Keratinocyte (primary cell): ENCODE measurements around the gene ZNF644.

Source experiments
- EZH2 ChIP-seq: IDR thresholded peaks from one replicate; pipeline ENCODE4 v1.6.1; 2012; ENCODE audit warnings: inconsistent platforms, mild to moderate bottlenecking, low read length, moderate library complexity
- TF ChIP-seq, protein P1 (sequence below), 3 experiments: IDR thresholded peaks in 1 of 3; conservative IDR thresholded peaks in 1 of 3; optimal IDR thresholded peaks in 1 of 3; 2 replicates in 2 of 3; 3 replicates in 1 of 3; pipeline versions ENCODE3 to v1.5.1; 2011; ENCODE audit warnings: low read length in 3 of 3, mild to moderate bottlenecking in 3 of 3, moderate library complexity in 2 of 3, control low read depth in 1 of 3, inconsistent platforms in 1 of 3; ENCODE audit not compliant: insufficient read depth in 2 of 3; ENCODE audit errors: extremely low read depth in 1 of 3

DNA sequence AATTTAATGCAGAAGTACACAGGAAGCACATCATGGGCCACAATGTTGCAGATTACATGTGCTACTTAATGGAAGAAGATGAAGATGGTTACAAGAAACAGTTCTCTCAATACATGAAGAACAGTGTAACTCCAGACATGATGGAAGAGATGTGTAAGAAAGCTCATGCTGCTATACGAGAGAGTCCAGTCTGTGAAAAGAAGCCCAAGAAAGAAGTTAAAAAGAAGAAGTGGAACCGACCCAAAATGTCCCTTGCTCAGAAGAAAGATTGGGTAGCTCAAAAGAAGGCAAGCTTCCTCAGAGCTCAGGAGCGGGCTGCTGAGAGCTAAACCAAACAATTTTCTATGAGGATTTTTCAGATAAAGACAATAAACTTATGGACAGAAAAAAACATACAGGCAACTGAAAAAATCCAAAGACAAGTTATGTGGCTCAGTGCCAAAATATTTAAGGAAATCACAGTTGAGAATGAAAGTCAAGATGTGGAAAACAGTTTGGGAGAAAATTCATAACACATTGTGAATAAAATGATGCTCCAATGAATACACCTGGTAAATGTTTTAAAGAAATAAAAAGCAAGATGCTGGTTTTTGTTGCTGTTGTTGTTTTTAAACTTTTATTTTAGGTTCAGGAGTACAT lies 2.8 kb upstream of the ZNF644 start:
- TF ChIP-seq, protein P1, sequence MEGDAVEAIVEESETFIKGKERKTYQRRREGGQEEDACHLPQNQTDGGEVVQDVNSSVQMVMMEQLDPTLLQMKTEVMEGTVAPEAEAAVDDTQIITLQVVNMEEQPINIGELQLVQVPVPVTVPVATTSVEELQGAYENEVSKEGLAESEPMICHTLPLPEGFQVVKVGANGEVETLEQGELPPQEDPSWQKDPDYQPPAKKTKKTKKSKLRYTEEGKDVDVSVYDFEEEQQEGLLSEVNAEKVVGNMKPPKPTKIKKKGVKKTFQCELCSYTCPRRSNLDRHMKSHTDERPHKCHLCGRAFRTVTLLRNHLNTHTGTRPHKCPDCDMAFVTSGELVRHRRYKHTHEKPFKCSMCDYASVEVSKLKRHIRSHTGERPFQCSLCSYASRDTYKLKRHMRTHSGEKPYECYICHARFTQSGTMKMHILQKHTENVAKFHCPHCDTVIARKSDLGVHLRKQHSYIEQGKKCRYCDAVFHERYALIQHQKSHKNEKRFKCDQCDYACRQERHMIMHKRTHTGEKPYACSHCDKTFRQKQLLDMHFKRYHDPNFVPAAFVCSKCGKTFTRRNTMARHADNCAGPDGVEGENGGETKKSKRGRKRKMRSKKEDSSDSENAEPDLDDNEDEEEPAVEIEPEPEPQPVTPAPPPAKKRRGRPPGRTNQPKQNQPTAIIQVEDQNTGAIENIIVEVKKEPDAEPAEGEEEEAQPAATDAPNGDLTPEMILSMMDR (optimal IDR thresholded peaks at IDR 0.05 in 1 of 3, IDR thresholded peaks at IDR 0.05 in 1 of 3, conservative IDR thresholded peaks at IDR 0.05 in 1 of 3; ENCODE audit: extremely low read depth in 1 of 3, insufficient read depth in 2 of 3, low read length in 3 of 3) = no peak
- no peak for TF ChIP-seq EZH2
